Mammary epithelial cell (primary cell): ENCODE results near the gene ATXN1.

Experiments
- CTCF ChIP-seq, 2 donors: IDR thresholded peaks in 1 of 2; conservative IDR thresholded peaks in 1 of 2; 2 replicates each; pipeline ENCODE4 v1.5.1; 2011 to 2012; ENCODE audit warnings: inconsistent platforms in 2 of 2, low read length in 2 of 2, mild to moderate bottlenecking in 2 of 2, control low read depth in 1 of 2, low read depth in 1 of 2; ENCODE audit not compliant: insufficient read depth in 1 of 2; ENCODE audit errors: extremely low read depth in 1 of 2
- EZH2 ChIP-seq: IDR thresholded peaks from 2 replicates; pipeline ENCODE4 v1.6.1; 2012; ENCODE audit warnings: low read length, inconsistent platforms, borderline replicate concordance

GRCh38 chr6:16602035-16602434 lies 159.2 kb downstream of the ATXN1 start:
- no peak for TF ChIP-seq CTCF (conservative IDR thresholded peaks at IDR 0.05 in 1 of 2, IDR thresholded peaks at IDR 0.05 in 1 of 2; ENCODE audit: extremely low read depth in 1 of 2, insufficient read depth in 1 of 2, low read depth in 1 of 2, low read length in 2 of 2)
- no peak for TF ChIP-seq EZH2
